Activated CD4-positive, alpha-beta T cell treated with anti-CD3 and anti-CD28 coated beads, Interleukin-2, amount 10 ng/mL, durations not matched to agents 7 days and 5 days (primary cell): ENCODE data around the gene KRTAP20-1. TPM values are rescaled to one million over a fixed set of nuclear protein-coding genes. Genes with fewer than 3 reads are reported as not detected.

Source experiments
- CTCF ChIA-PET: fragments of 350-600 bp; sonication (Branson Sonifier 250); formaldehyde crosslinking; loops from one replicate; lab custom pipeline; 2021; ENCODE audit warnings: antibody characterized with exemption; lab: Charles Lee
- POLR2A ChIA-PET: fragments of 350-600 bp; sonication (Branson Sonifier 250); formaldehyde crosslinking; loops from one replicate; lab custom pipeline; 2021; ENCODE audit warnings: antibody characterized with exemption; lab: Charles Lee
- DNase-seq: peaks from one replicate; pipeline ENCODE4 v3.0.0-alpha.2; 2020
- H3K27ac Mint-ChIP-seq: one replicate; pipeline ENCODE4 v1.8.0; 2021; ENCODE audit warnings: mild to moderate bottlenecking, moderate library complexity, mixed read lengths
- H3K27me3 Mint-ChIP-seq: one replicate; pipeline ENCODE4 v1.8.0; 2021; ENCODE audit warnings: mixed read lengths
- H3K36me3 Mint-ChIP-seq: one replicate; pipeline ENCODE4 v1.8.0; 2021; ENCODE audit warnings: low read depth, mixed read lengths
- H3K4me1 Mint-ChIP-seq: one replicate; pipeline ENCODE4 v1.8.0; 2021; ENCODE audit warnings: mixed read lengths
- H3K4me3 Mint-ChIP-seq: one replicate; pipeline ENCODE4 v1.8.0; 2021; ENCODE audit warnings: mild to moderate bottlenecking, moderate library complexity, mixed read lengths
- H3K9me3 Mint-ChIP-seq: one replicate; pipeline ENCODE4 v1.8.0; 2021; ENCODE audit warnings: mixed read lengths
- total RNA-seq, 2 experiments: library from RNA; stranded (reverse); gene quantifications; one replicate each; pipeline ENCODE4 v1.2.3, GENCODE V29; 2021

Gene KRTAP20-1
- total RNA-seq, 2 experiments from 2014 or later = not detected

DNA sequence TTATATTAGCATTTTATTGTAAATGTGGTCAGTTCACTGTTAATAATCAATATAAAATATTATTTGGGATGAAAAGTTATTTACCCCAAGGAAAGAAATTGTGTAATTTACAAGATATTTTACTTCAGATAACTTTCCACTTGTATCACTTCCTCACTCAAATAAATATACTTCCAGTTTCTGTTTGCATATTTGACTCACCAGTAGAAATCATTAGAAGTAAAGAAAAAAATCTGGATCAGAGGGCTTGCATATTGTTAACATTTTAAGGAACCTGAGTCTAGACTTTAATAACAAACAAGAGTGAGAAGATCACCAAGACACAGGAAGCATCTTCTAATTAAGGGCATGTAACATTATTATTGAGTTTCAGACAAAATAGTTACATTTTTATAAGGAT lies 3.9 kb downstream of the KRTAP20-1 start:
- POLR2A ChIA-PET = no interaction called here
- H3K9me3 Mint-ChIP-seq = no peaks in the 10 kb centered on the region
- no peak for DNase-seq
- peaks cover 2% of the 10 kb centered on the region for H3K27me3 Mint-ChIP-seq
- no peaks in the 10 kb centered on the region for H3K4me1 Mint-ChIP-seq
- CTCF ChIA-PET = no interaction called here
- H3K27ac Mint-ChIP-seq = no peak overlapping the region
- H3K36me3 Mint-ChIP-seq = no peaks in the 10 kb centered on the region
- H3K4me3 Mint-ChIP-seq = no peak overlapping the region

DNA sequence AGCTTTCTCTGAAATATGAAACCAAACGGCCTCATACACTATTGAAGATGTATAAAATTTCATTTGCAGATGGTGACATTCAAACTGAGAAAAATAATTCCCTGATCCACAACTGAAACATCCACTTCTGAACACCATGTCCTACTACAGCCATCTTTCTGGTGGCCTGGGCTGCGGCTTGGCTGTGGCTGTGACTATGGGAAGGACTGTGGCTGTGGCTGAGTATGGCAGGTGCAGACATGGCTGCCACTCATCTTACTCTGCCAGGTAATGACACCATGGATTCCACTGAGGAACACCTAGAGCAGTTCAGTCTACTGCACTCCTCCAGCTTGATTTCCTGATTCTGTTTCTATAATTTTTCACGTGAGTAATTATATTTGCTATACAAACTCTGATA lies 4.3 kb downstream of the KRTAP20-1 start, which contains the start of gene KRTAP20-4:
TSS of gene KRTAP20-4 (plus strand) at position 106 of the 400 bp plus-strand sequence.
- Mint-ChIP-seq H3K27me3 (peaks cover 2% of the 10 kb centered on the region), H3K9me3 (no peaks in the 10 kb centered on the region), H3K4me1 (no peaks in the 10 kb centered on the region), H3K4me3 (no peak within 1 kb of the TSS), H3K36me3 (no peaks in the 10 kb centered on the region), H3K27ac (no peak within 1 kb of the TSS)
- POLR2A ChIA-PET = no interaction called here
- no peak for DNase-seq
- CTCF ChIA-PET = no interaction called here

DNA sequence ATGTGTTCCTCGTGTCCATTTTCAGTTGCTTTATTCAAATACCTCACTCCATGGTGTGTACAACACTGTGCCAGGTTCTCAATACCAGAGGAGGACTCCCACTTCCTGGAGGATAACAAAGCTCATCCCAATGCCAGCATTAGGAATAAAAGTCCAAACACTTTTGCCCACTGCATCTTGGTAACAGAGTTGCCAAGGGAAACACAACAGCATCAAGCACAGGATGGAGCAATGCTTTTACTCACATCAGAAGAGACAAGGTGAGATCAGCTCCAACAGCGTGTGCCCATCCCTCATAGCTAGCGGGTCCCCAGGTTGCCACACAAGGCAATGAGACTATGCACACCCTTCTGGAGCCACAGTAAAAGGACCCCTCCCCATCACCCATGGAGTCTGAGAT lies 7.1 kb downstream of the KRTAP20-1 start:
- ChIA-PET CTCF (interaction anchor here (0.6 kb wide), 1 partner anchor 18 kb away, joined by 3 read pairs; no protein-coding TSS in a partner anchor), POLR2A (no interaction called here)

DNA sequence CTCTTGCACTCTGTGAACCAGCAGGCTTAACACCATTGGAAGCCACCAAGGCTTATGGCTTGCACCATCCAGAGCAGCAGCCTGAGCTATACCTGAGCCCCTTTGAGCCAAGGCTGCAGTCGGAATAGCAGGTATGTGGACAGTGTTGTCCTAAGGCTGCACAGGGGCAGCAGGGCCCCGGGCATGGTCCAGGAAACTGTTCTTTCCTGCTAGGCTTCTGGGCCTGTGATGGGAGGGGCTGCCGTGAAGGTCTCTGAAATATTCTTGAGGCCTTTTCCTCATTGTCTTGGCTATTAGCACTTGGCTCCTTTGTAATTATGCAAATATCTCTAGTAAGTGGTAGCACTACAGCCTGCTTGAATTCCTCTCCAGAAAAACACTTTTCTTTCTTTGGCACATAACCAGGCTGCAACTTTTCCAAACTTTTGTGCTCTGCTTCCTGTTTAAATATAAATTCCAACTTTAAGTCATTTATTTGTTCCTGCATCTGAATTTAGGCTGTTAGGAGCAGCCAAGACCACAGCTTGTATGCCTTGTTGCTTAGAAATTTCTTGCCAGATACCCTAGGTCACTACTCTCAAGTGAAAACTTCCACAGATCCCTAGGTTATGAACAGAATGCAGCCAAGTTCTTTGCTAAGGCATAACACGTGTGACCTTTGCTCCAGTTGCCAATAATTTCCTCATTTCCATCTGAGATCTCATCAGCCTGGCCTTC lies 9.4 kb downstream of the KRTAP20-1 start:
- ChIA-PET POLR2A (no interaction called here), CTCF (no interaction called here)
- Mint-ChIP-seq H3K4me1 (no peaks in the 10 kb centered on the region), H3K27ac (no peak overlapping the region), H3K27me3 (no peaks in the 10 kb centered on the region), H3K4me3 (no peak overlapping the region), H3K9me3 (peaks cover 3% of the 10 kb centered on the region), H3K36me3 (no peaks in the 10 kb centered on the region)
- no peak for DNase-seq

More for the DNA sequence above, 7.1 kb downstream of the KRTAP20-1 start:
- no peaks in the 10 kb centered on the region for H3K36me3 Mint-ChIP-seq
- H3K27me3 Mint-ChIP-seq = no peaks in the 10 kb centered on the region
- H3K4me3 Mint-ChIP-seq = no peak overlapping the region
- no peak overlapping the region for H3K27ac Mint-ChIP-seq
- H3K4me1 Mint-ChIP-seq = no peaks in the 10 kb centered on the region
- H3K9me3 Mint-ChIP-seq = peaks cover 3% of the 10 kb centered on the region
- DNase-seq = no peak

DNA sequence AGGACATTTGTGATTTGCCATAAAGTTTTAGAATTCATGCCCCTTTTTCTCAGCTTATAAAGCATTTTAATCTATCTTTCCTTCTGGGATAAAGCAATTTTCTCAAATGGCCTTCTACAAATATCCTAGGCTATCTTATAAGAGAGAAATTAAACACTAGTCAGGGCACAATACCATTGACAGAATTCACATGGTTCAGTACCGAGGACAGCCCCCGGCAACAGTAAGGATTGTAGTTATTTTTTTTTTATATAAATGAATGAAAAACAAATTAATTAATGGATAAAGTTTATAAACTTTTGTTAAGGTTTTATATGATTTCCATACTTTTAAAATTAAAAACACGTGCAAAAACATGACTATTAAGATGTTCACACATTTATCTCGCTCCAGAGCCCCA lies 11.9 kb downstream of the KRTAP20-1 start:
- CTCF ChIA-PET = interaction anchor here (0.7 to 0.8 kb wide), 2 partner anchors 55 to 214 kb away, joined by 3 to 5 read pairs; no protein-coding TSS in a partner anchor

DNA sequence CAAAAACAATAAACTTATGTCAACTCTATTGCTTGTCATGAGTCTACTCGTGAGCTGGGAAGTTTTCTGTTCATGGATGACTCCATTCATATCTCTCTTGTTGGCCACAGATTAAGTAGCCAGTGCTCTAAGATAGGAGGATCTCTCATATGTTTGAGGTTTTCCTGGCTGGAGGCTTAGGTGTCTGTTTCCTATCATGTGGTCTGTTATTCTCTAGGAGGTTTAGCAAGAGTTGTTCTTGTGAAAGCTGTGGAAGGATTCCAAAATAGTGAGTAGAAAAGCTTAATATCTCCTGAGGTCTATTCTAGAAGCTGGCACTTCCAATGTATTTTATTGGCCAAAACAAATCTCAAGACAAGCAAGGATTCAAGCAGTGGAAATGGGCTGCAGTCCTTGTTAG lies 13.0 kb downstream of the KRTAP20-1 start:
- ChIA-PET POLR2A (no interaction called here), CTCF (interaction anchor here (0.8 kb wide), 1 partner anchor 213 kb away, joined by 5 read pairs; no protein-coding TSS in a partner anchor)
- DNase-seq = no peak
- no peak overlapping the region for H3K4me3 Mint-ChIP-seq
- H3K27me3 Mint-ChIP-seq = no peaks in the 10 kb centered on the region
- no peak overlapping the region for H3K27ac Mint-ChIP-seq
- no peaks in the 10 kb centered on the region for H3K4me1 Mint-ChIP-seq
- peaks cover 3% of the 10 kb centered on the region for H3K9me3 Mint-ChIP-seq
- no peaks in the 10 kb centered on the region for H3K36me3 Mint-ChIP-seq

More for the DNA sequence above, 11.9 kb downstream of the KRTAP20-1 start:
- Mint-ChIP-seq H3K36me3 (no peaks in the 10 kb centered on the region), H3K9me3 (peaks cover 3% of the 10 kb centered on the region), H3K27ac (no peak overlapping the region), H3K27me3 (no peaks in the 10 kb centered on the region), H3K4me3 (no peak overlapping the region), H3K4me1 (no peaks in the 10 kb centered on the region)
- no peak for DNase-seq
- POLR2A ChIA-PET = no interaction called here

DNA sequence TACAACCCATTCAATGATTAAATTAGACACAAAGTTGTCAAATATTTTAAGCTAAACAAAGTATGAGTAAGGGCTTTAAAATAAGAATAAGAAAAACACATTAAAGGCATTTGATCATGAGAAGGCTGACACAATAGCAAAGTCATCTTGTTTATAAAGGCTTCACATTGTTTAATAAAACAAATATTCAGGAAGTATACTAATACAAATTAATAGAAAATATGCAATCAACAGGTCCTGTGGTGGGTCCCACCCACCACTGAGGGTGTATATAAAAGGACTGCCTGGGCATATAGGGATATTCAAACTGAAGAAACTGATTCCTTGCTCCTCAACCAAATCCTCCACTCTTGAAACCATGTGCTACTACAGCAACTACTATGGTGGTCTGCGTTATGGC lies 18.7 kb downstream of the KRTAP20-1 start, which contains the start of gene KRTAP20-2:
TSS of gene KRTAP20-2 (plus strand) at position 301 of the 400 bp plus-strand sequence. CDS start at position 359, 58 bp downstream.
- no peak for DNase-seq
- H3K4me1 Mint-ChIP-seq = no peaks in the 10 kb centered on the region
- CTCF ChIA-PET = no interaction called here
- H3K27me3 Mint-ChIP-seq = no peaks in the 10 kb centered on the region
- H3K9me3 Mint-ChIP-seq = no peaks in the 10 kb centered on the region
- H3K36me3 Mint-ChIP-seq = no peaks in the 10 kb centered on the region
- H3K4me3 Mint-ChIP-seq = no peak within 1 kb of the TSS
- POLR2A ChIA-PET = no interaction called here
- H3K27ac Mint-ChIP-seq = no peak within 1 kb of the TSS

DNA sequence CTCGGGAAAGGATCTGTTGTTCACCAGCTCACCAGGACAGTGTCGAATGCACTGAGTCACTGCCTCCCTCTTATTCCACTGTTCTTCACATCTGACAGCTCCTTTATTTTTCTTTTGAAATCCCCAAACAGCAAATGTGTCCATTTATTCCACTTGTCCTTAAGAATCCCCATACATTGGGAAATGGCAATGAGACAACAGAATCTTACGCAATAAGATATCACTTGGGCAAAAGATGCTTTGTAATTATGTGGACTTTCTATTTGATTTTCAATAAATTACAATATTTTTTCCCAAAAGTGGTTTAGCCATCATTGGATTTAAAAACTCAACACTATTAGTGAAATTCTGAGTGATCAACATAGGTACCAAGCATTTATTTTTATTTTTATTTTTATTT lies 22.5 kb downstream of the KRTAP20-1 start:
- Mint-ChIP-seq H3K4me1 (no peaks in the 10 kb centered on the region), H3K9me3 (no peaks in the 10 kb centered on the region), H3K4me3 (no peak overlapping the region), H3K27me3 (no peaks in the 10 kb centered on the region), H3K36me3 (no peaks in the 10 kb centered on the region), H3K27ac (no peak overlapping the region)
- ChIA-PET POLR2A (no interaction called here), CTCF (no interaction called here)
- DNase-seq = no peak

DNA sequence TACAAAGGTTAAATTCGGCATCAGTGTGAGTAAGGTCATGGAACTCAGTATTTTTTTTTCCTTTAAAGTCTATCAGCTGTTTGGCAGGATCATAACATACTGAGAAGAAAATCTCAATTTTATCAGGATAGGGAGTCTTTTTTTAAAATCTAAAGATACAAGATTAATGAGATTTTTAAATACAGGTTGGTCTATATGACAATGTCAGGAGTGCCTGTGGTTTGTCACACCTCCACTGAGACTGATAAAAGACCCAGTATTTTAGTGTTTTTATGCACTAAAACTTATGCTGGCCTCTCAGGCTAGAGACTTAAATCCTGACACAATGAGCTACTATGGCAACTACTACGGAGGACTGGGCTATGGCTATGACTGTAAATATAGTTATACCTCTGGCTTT lies 26.3 kb downstream of the KRTAP20-1 start, which contains the start of gene KRTAP20-3:
TSS of gene KRTAP20-3 (plus strand) at position 301 of the 400 bp plus-strand sequence.
- H3K4me1 Mint-ChIP-seq = no peaks in the 10 kb centered on the region
- no peak for DNase-seq
- no peak within 1 kb of the TSS for H3K4me3 Mint-ChIP-seq
- no peaks in the 10 kb centered on the region for H3K36me3 Mint-ChIP-seq
- H3K27ac Mint-ChIP-seq = no peak within 1 kb of the TSS
- peaks cover 2% of the 10 kb centered on the region for H3K27me3 Mint-ChIP-seq
- no peaks in the 10 kb centered on the region for H3K9me3 Mint-ChIP-seq
- ChIA-PET CTCF (no interaction called here), POLR2A (no interaction called here)

DNA sequence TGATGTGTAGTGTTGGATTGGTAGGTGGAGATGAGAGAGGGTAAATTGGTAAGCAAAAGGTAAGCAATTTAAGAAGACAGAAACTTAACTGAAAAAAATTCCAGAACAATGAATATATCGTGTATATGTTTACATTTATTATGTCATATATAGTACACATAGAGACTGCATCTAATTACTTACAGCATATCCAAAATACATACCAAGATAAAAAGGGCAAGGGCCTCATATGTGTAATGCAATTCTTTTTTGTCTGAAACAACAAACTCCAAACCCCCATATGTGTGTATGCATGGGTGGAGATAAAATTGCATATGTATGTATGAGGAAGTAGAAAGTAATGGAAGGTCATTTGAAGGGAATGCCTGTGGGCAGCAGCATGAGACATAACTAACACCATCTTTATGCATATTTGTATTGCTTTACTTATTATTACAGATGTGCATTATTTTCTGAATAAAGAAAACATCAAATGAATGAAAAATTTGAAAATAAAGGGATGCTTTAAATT lies 30.7 kb downstream of the KRTAP20-1 start:
- H3K9me3 Mint-ChIP-seq = no peaks in the 10 kb centered on the region
- ChIA-PET POLR2A (no interaction called here), CTCF (no interaction called here)
- peaks cover 2% of the 10 kb centered on the region for H3K27me3 Mint-ChIP-seq
- no peaks in the 10 kb centered on the region for H3K36me3 Mint-ChIP-seq
- no peak overlapping the region for H3K27ac Mint-ChIP-seq
- no peak for DNase-seq
- no peaks in the 10 kb centered on the region for H3K4me1 Mint-ChIP-seq
- no peak overlapping the region for H3K4me3 Mint-ChIP-seq

DNA sequence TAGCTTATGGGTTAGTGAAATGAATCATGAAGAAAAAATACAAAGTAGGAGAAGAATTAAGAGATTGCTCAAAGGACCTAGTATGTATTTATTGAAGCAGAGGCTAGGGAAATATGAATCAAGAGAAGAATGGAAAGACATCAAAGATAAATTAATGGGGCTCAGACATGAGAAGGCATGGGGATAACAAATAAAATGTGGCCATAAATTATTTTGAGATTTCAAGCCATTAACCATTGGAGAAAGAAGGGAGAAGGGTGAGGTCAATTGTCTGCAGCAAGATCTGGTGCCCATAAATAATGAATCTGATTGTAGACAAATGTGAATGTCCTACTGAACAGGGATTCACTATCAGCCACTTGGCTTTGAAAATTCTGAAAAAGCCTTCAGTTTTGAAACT lies 36.7 kb downstream of the KRTAP20-1 start:
- Mint-ChIP-seq H3K27ac (no peak overlapping the region), H3K36me3 (no peaks in the 10 kb centered on the region), H3K4me1 (no peaks in the 10 kb centered on the region), H3K27me3 (no peaks in the 10 kb centered on the region), H3K4me3 (no peak overlapping the region), H3K9me3 (no peaks in the 10 kb centered on the region)
- CTCF ChIA-PET = no interaction called here
- no peak for DNase-seq
- POLR2A ChIA-PET = no interaction called here
